Upper lobe of left lung (tissue), 6 donors: Measurements from ENCODE around the gene C6orf15. TPM values are rescaled to one million over a fixed set of nuclear protein-coding genes. Genes with fewer than 3 reads are reported as not detected.

Experiments used
- ATAC-seq, 2 donors: fragments of 200-7000 bp; cut with Tn5 transposase; one replicate each; pipeline ENCODE4 v1.9.1; 2022; ENCODE audit warnings: mild to moderate bottlenecking in 2 of 2, moderate library complexity in 2 of 2; ENCODE audit not compliant: low FRiP score in 2 of 2
- DNase-seq, 2 donors: peaks; one replicate each; pipeline ENCODE4 v3.0.0-alpha.2; 2019 to 2020
- H3K27ac ChIP-seq, 4 donors: fragments of 200-600 bp; sonication (generic); one replicate each; pipeline ENCODE4 v1.5.1; 2016 to 2019
- H3K27me3 ChIP-seq, 4 donors: fragments of 200-600 bp; sonication (generic); one replicate each; pipeline ENCODE4 v1.5.1; 2017 to 2019
- H3K36me3 ChIP-seq, 4 donors: fragments of 200-600 bp; sonication (generic); one replicate each; pipeline ENCODE4 v1.5.1; 2016 to 2019
- H3K4me1 ChIP-seq, 4 donors: fragments of 200-600 bp; sonication (generic); one replicate each; pipeline ENCODE4 v1.5.1; 2018 to 2019
- H3K4me3 ChIP-seq, 4 donors: fragments of 200-600 bp; sonication (generic); one replicate each; pipeline ENCODE4 v1.5.1; 2017 to 2019; ENCODE audit warnings: mild to moderate bottlenecking in 2 of 4, moderate library complexity in 1 of 4
- H3K9me3 ChIP-seq, 4 donors: fragments of 200-600 bp; sonication (generic); one replicate each; pipeline ENCODE4 v1.5.1; 2018 to 2019
- CTCF ChIP-seq, 6 experiments: fragments of 450-650 bp in 4 of 6; fragments of 200-600 bp in 2 of 6; sonication (generic) in 2 of 6; IDR thresholded peaks; one replicate each; pipeline ENCODE4 v1.5.1; 2016 to 2019; ENCODE audit warnings: antibody characterized with exemption in 6 of 6
- EP300 ChIP-seq, 4 donors: sonication (generic); formaldehyde crosslinking; IDR thresholded peaks; one replicate each; pipeline ENCODE4 v1.5.1; 2017; ENCODE audit warnings: antibody characterized with exemption in 4 of 4, control low read depth in 2 of 4
- POLR2A ChIP-seq, 4 donors: fragments of 450-650 bp; IDR thresholded peaks; one replicate each; pipeline ENCODE4 v1.5.1; 2016 to 2017; ENCODE audit warnings: antibody characterized with exemption in 4 of 4, mild to moderate bottlenecking in 2 of 4
- POLR2AphosphoS5 ChIP-seq, 2 donors: sonication (generic); formaldehyde crosslinking; IDR thresholded peaks; one replicate each; pipeline ENCODE4 v1.5.1; 2017; ENCODE audit warnings: antibody characterized with exemption in 2 of 2
- WGBS, 2 donors: methylation state at CpG; one replicate each; pipeline ENCODE4 v1.1.5; 2017 to 2018; 5-methylcytosine and 5-hydroxymethylcytosine counted together
- total RNA-seq, 6 donors: library from RNA; depleted of rRNA in 4 of 6; stranded (reverse); fragments of >200 nt in 4 of 6; gene quantifications; one replicate each; pipeline versions ENCODE4 v1.1.0 to v1.2.1, GENCODE V29; 2016 to 2021
- donor health status: DM: no; HTN: no; CAD: no; lungs with moderate emphysema.
- donor health status: DM: no; HTN: yes; CAD: no; lungs with severe emphysema.

The C6orf15 gene
- total RNA-seq, 6 donors from 2014 or later: not detected

DNA sequence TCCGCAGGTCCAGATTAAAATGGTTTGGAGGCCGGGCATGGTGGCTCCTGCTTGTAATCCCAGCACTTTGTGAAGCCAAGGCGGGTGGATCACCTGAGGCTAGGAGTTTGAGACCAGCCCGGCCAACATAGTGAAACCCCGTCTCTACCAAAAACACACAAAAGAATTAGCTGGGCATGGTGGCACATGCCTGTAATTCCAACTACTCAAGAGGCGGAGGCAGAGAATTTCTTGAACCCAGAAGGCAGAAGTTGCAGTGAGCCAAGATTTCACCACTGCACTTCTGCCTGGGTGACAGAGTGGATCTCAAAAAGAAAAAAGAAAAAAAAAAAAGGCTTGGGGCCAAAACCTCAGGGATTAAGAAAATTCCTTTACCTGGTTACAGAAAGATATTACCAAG, 30.5 kb downstream of the C6orf15 start:
- 86 to 93% methylated on average over 6 of the region's 6 CpGs for WGBS, 2 donors
- Histone ChIP-seq H3K27me3 (no peaks in the 10 kb centered on the region), H3K27ac (no peak overlapping the region), H3K9me3 (no peaks in the 10 kb centered on the region), H3K36me3 (no peaks in the 10 kb centered on the region), H3K4me1 (peaks cover 2 to 6% (median 5%) of the 10 kb centered on the region in 4 donors), H3K4me3 (no peak overlapping the region)
- ATAC-seq: no peak
- TF ChIP-seq POLR2AphosphoS5 (IDR thresholded peaks at IDR 0.05): no peak
- no peak for TF ChIP-seq EP300 (IDR thresholded peaks at IDR 0.05)
- TF ChIP-seq POLR2A (IDR thresholded peaks at IDR 0.05): no peak
- no peak for DNase-seq

DNA sequence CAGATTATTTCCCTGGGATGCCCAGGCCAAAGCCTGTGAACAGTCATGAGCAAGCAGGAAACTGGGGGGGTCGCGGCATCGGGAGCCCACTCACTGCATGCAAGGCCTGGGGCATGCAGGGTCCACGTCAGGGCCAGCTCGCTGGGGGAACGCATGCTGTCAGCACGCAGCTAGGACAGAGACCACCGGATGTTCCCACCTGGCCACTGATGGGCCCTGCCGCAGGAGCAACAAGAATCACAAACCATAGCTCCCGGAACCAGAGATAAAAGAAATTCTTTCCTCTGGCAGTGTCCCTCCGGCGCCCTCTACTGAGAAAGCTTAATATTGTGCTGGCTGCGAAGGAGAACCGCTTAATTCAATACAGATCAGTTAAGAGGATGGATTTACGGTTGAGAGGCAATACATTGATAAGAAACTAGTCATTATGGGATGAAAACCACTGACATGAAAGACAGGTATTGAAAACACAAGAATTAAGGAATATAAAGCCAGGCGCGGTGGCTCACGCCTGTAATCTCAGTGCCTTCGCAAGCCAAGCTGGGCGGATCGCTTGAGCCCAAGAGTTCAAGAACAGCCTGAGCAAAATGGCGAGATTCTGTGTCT, 32.6 kb downstream of the C6orf15 start:
- Histone ChIP-seq H3K4me3 (peak overlapping the region in 1 of 4 donors; percentile 21), H3K36me3 (no peaks in the 10 kb centered on the region), H3K27ac (no peak overlapping the region), H3K4me1 (peaks cover 0 to 6% (median 5%) of the 10 kb centered on the region in 4 donors), H3K9me3 (no peaks in the 10 kb centered on the region), H3K27me3 (no peaks in the 10 kb centered on the region)
- peak; percentile 52 to 65 for DNase-seq
- peak; percentile 72 to 89 for ATAC-seq
- 20 to 26% methylated on average over 19 to 22 of the region's 22 CpGs for WGBS, 2 donors
- no peak for TF ChIP-seq POLR2AphosphoS5 (IDR thresholded peaks at IDR 0.05)
- peak; percentile 56 to 75 (median 69) for TF ChIP-seq CTCF (IDR thresholded peaks at IDR 0.05)

DNA sequence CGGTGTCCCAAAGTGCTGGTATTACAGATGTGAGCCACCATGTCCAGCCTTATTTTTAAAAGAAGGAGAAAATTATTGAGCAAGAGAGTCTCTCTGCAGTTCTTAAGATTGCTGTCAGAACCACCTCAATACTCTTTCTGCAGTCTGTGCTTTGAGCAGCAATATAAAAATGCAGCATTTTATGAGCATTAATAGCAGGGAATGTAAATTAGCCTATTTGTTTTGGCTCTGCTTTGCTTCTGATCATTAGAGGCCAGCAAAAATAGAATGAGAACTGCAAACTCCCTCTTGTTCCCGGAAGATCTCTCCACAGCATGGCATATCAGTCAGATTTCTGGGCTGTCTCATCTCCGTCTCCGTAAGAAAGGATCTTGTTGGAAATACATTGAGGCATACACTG, 35.8 kb downstream of the C6orf15 start:
- H3K27me3 ChIP-seq: no peaks in the 10 kb centered on the region
- TF ChIP-seq POLR2AphosphoS5 (IDR thresholded peaks at IDR 0.05) (no peak), CTCF (IDR thresholded peaks at IDR 0.05) (no peak), POLR2A (IDR thresholded peaks at IDR 0.05) (no peak), EP300 (IDR thresholded peaks at IDR 0.05) (no peak)
- peaks cover 7 to 15% (median 13%) of the 10 kb centered on the region in 4 donors for H3K4me1 ChIP-seq
- no peak for ATAC-seq
- H3K27ac ChIP-seq: no peak overlapping the region
- no peak overlapping the region for H3K4me3 ChIP-seq
- WGBS, 2 donors: 89 to 92% methylated on average over 4 of the region's 4 CpGs
- H3K36me3 ChIP-seq: no peaks in the 10 kb centered on the region
- no peaks in the 10 kb centered on the region for H3K9me3 ChIP-seq
- no peak for DNase-seq

DNA sequence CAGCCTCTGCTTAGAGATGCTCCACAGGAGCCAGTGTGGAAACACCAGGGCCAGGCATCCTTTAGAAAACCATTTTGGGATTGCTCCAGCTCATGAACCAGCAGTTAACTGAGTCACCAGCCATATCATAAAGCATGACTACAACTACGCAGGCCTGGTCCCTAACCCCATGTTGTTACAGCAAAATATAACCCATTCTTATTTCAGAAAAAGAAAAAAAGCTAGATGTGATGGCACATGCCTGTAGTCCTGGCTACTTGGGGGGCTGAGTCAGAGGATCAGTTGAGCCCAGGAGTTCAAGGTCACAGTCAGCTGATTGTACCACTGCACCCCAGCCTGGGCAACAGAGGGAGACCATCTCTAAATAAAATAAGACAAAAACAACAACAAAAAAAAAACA, 36.8 kb downstream of the C6orf15 start:
- Histone ChIP-seq H3K9me3 (no peaks in the 10 kb centered on the region), H3K4me1 (peaks cover 7 to 15% (median 13%) of the 10 kb centered on the region in 4 donors), H3K27ac (no peak overlapping the region), H3K27me3 (no peaks in the 10 kb centered on the region), H3K4me3 (no peak overlapping the region), H3K36me3 (no peaks in the 10 kb centered on the region)
- 92 to 100% methylated on average over 1 of the region's 1 CpG for WGBS, 2 donors
- no peak for ATAC-seq
- DNase-seq: no peak
- TF ChIP-seq POLR2A (IDR thresholded peaks at IDR 0.05) (no peak), EP300 (IDR thresholded peaks at IDR 0.05) (no peak), POLR2AphosphoS5 (IDR thresholded peaks at IDR 0.05) (no peak)

- TF ChIP-seq CTCF (IDR thresholded peaks at IDR 0.05): no peak
- TF ChIP-seq EP300 (IDR thresholded peaks at IDR 0.05): no peak
- TF ChIP-seq POLR2AphosphoS5 (IDR thresholded peaks at IDR 0.05): no peak
- no peak for TF ChIP-seq POLR2A (IDR thresholded peaks at IDR 0.05)
- WGBS, 2 donors: 95 to 96% methylated on average over 4 of the region's 4 CpGs
- Histone ChIP-seq H3K4me3 (no peak overlapping the region), H3K4me1 (peaks cover 7 to 11% (median 9%) of the 10 kb centered on the region in 4 donors), H3K27me3 (no peaks in the 10 kb centered on the region), H3K27ac (no peak overlapping the region), H3K9me3 (no peaks in the 10 kb centered on the region), H3K36me3 (no peaks in the 10 kb centered on the region)
- DNase-seq (no peak), ATAC-seq (no peak)
Observed at GRCh38 chr6:31074401-31074800, 38.0 kb downstream of the C6orf15 start.

DNA sequence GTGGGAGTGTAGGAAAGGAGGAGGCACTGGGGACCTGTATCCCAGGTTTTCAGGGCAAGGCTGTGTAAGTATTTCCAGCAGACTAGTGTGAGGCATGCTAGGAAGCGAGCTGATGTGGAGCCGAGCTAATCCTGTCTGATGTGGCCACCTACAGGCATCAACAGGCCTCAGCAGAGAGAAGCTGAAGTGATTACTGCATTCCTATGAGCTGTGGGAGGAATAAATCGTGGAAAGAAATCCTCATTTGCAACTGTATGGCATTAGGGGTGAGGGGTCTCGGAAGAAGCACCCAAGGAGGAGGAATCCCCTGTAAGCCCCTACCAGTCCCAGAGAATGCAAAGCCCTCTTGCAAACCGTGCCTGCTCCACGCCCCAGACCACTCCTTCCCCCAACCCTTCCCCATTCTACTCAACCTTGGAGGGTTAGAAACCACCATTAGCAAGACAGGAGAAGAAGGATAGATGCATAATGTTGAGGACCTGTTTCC, 41.6 kb downstream of the C6orf15 start:
- 50 to 67% methylated on average over 6 of the region's 6 CpGs for WGBS, 2 donors
- Histone ChIP-seq H3K9me3 (no peaks in the 10 kb centered on the region), H3K4me1 (peaks cover 7 to 10% (median 9%) of the 10 kb centered on the region in 4 donors), H3K4me3 (no peak overlapping the region), H3K27me3 (no peaks in the 10 kb centered on the region), H3K36me3 (no peaks in the 10 kb centered on the region), H3K27ac (no peak overlapping the region)
- peak in 1 of 2 donors; percentile 70 for DNase-seq
- TF ChIP-seq POLR2A (IDR thresholded peaks at IDR 0.05) (no peak), POLR2AphosphoS5 (IDR thresholded peaks at IDR 0.05) (no peak), EP300 (IDR thresholded peaks at IDR 0.05) (no peak), CTCF (IDR thresholded peaks at IDR 0.05) (peak in 3 of 6 experiments; percentile 35 to 70 (median 54))
- peak in 1 of 2 donors; percentile 82 for ATAC-seq
